Loucy (cell line): ENCODE data around the gene PRDM5.

Experiments
- H2AFZ ChIP-seq: fragments of 200-600 bp; sonication (generic); 2 replicates; pipeline ENCODE4 v1.6.0; 2016; ENCODE audit warnings: antibody characterized with exemption, mild to moderate bottlenecking, low read length, moderate library complexity
- H3F3A ChIP-seq: fragments of 200-600 bp; 2 replicates; pipeline ENCODE4 v1.6.0; 2016; ENCODE audit warnings: antibody characterized with exemption, low read depth, mild to moderate bottlenecking
- H3K27me3 ChIP-seq: fragments of 200-600 bp; sonication (generic); 2 replicates; pipeline ENCODE4 v1.6.1; 2014; ENCODE audit warnings: low read length, mild to moderate bottlenecking; ENCODE audit not compliant: insufficient read depth, poor library complexity, severe bottlenecking
- H3K36me3 ChIP-seq: fragments of 200-600 bp; sonication (generic); 2 replicates; pipeline ENCODE4 v1.6.1; 2016; ENCODE audit warnings: low read length; ENCODE audit not compliant: insufficient read depth
- H3K4me1 ChIP-seq: fragments of 200-600 bp; sonication (generic); 2 replicates; pipeline ENCODE4 v1.5.1; 2014; ENCODE audit warnings: low read length, mild to moderate bottlenecking; ENCODE audit not compliant: insufficient read depth, poor library complexity, severe bottlenecking
- H3K4me2 ChIP-seq: fragments of 200-600 bp; sonication (generic); 2 replicates; pipeline ENCODE4 v1.6.0; 2014; ENCODE audit warnings: antibody characterized with exemption, low read length, low read depth, mild to moderate bottlenecking; ENCODE audit not compliant: poor library complexity, severe bottlenecking
- H3K4me3 ChIP-seq: fragments of 200-600 bp; sonication (generic); 2 replicates; pipeline ENCODE4 v1.5.1; 2014; ENCODE audit warnings: low read length, mild to moderate bottlenecking, mixed read lengths; ENCODE audit not compliant: poor library complexity, severe bottlenecking
- H3K79me2 ChIP-seq: fragments of 200-600 bp; sonication (generic); 2 replicates; pipeline ENCODE4 v1.6.1; 2014; ENCODE audit warnings: low read length; ENCODE audit not compliant: insufficient read depth
- H3K9ac ChIP-seq: fragments of 200-600 bp; sonication (generic); 2 replicates; pipeline ENCODE4 v1.6.0; 2014; ENCODE audit warnings: mild to moderate bottlenecking, low read depth, low read length, moderate library complexity; ENCODE audit not compliant: poor library complexity, severe bottlenecking
- H3K9me2 ChIP-seq: fragments of 200-600 bp; sonication (generic); replicated peaks from 2 replicates; pipeline ENCODE4 v1.6.1; 2016; ENCODE audit warnings: low read depth, low read length, mixed read lengths
- H3K9me3 ChIP-seq: fragments of 200-600 bp; sonication (generic); 2 replicates; pipeline ENCODE4 v1.6.1; 2014; ENCODE audit warnings: mild to moderate bottlenecking, antibody characterized with exemption, low read length, low read depth; ENCODE audit not compliant: insufficient read depth
- H4K20me1 ChIP-seq: fragments of 200-600 bp; sonication (generic); 2 replicates; pipeline ENCODE4 v1.6.0; 2014; ENCODE audit warnings: antibody characterized with exemption, low read length, mild to moderate bottlenecking; ENCODE audit not compliant: insufficient read depth, poor library complexity, severe bottlenecking
- EZH2phosphoT487 ChIP-seq: fragments of 200-600 bp; IDR thresholded peaks from 2 replicates; pipeline ENCODE4 v1.6.1; 2018; ENCODE audit warnings: antibody characterized with exemption, mild to moderate bottlenecking, moderate library complexity, borderline replicate concordance
- TF ChIP-seq, protein P1 (sequence below): fragments of 200-600 bp; sonication (generic); conservative IDR thresholded peaks from 2 replicates; pipeline ENCODE4 v1.5.1; 2014; ENCODE audit warnings: mild to moderate bottlenecking, antibody characterized with exemption, low read length

PRDM5 gene

DNA sequence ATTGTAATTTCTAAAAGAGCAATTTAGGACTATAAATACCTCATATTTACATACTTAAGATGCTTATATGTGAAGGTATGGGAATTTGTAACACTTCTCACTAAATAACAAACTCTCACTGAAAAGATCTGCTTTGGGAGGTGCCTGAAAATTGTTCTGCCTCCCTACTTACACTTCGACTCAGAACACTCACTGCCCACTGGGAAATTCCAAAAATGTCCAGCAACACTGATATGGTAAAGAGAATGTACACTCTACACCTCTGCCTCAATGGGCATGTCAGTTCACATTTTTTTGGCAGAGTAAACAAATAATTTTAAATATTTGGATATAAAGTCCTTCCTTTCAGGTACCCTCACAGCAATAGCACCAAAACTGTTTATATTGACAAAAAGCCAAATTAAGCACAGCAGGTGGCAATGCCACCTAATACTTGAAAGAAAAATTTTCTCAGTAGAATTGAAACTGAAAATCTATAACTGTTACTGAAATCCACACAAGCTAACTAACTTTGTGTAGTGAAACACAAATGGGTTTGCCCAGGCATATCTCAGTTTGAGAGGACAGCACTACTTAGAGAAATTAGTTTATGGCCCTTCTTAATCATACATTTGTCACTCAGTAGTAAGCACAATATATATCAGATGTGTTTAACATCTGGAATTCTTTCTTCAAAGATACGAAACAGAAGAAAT, 67.1 kb downstream of the PRDM5 start:
- H3K4me3 ChIP-seq = no peak overlapping the region
- H3K9me2 ChIP-seq = no peaks in the 10 kb centered on the region
- H3K9me3 ChIP-seq = no peaks in the 10 kb centered on the region
- no peaks in the 10 kb centered on the region for H3K79me2 ChIP-seq
- no peaks in the 10 kb centered on the region for H3K27me3 ChIP-seq
- no peaks in the 10 kb centered on the region for H3K36me3 ChIP-seq
- TF ChIP-seq EZH2phosphoT487 = no peak
- TF ChIP-seq, protein P1, sequence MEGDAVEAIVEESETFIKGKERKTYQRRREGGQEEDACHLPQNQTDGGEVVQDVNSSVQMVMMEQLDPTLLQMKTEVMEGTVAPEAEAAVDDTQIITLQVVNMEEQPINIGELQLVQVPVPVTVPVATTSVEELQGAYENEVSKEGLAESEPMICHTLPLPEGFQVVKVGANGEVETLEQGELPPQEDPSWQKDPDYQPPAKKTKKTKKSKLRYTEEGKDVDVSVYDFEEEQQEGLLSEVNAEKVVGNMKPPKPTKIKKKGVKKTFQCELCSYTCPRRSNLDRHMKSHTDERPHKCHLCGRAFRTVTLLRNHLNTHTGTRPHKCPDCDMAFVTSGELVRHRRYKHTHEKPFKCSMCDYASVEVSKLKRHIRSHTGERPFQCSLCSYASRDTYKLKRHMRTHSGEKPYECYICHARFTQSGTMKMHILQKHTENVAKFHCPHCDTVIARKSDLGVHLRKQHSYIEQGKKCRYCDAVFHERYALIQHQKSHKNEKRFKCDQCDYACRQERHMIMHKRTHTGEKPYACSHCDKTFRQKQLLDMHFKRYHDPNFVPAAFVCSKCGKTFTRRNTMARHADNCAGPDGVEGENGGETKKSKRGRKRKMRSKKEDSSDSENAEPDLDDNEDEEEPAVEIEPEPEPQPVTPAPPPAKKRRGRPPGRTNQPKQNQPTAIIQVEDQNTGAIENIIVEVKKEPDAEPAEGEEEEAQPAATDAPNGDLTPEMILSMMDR = no peak
- H3K9ac ChIP-seq = no peak overlapping the region
- H3K4me1 ChIP-seq = no peaks in the 10 kb centered on the region
- H2AFZ ChIP-seq = no peak overlapping the region
- no peak overlapping the region for H3K4me2 ChIP-seq
- H4K20me1 ChIP-seq = no peaks in the 10 kb centered on the region
- no peaks in the 10 kb centered on the region for H3F3A ChIP-seq

DNA sequence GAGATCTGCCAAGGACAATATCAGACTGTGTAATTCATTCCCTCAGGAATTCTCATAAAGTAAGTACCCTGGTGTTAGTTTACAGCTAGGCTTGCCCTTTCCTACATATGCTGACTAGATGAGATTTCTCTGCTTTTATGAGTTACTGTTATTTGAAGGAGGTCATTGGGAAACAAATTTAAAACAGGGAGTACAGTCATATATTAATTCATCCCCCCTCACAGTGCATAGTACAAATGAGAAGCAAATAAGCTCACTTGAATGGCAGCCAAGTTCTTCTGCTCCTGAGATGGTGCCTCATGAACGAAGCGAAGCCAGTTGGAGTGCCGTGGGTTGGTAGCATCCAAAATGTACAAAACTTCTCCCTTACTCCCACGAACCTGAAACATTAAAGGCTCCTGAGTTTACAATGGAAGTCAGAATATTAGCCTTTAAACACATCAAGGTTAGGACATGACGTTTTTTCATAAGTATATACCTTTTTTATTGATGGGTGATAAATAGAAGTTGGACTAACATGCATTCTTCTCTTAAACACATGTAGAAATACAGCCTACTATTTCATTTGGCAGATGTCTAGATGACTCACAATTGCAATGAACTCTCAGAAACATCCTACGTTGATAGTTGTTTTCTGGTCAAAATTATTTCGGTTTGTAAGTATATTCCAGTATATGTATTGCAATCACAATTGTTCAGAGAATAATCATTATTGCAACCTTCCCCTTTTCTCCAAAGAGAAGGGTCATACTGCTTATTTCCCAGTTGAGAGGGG, 69.2 kb downstream of the PRDM5 start:
- TF ChIP-seq, protein P1 = no peak
- no peak for TF ChIP-seq EZH2phosphoT487

DNA sequence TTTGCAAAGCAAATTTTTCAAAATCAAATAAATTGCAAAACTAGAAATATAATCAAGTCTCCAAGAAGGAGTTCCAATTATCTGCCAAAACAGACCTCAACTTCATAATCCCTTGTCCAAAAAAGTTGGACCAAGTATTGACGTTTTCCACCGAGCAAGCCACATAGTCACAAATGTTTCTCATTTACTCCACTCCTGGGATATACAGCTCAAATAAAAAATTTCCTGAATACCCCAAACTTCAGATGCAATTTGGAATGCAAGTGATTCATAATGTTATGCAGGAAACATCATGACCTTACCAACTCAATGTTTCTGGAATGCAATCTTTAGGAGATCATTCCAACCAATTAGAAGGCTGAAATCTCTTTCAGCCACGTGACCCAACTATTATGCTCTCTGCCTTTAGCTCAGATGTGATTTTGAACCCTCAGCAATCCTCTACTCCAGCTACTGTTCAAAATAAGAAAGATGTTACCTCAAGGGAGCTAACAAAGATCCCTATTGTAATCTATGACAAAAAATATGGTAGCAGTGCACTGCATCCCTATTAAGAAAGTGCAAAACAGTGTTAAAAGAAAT, 72.4 kb downstream of the PRDM5 start:
- no peaks in the 10 kb centered on the region for H4K20me1 ChIP-seq
- no peak overlapping the region for H2AFZ ChIP-seq
- H3K27me3 ChIP-seq = no peaks in the 10 kb centered on the region
- H3K4me1 ChIP-seq = no peaks in the 10 kb centered on the region
- H3K9me3 ChIP-seq = no peaks in the 10 kb centered on the region
- H3K9ac ChIP-seq = no peak overlapping the region
- no peaks in the 10 kb centered on the region for H3K36me3 ChIP-seq
- H3K4me3 ChIP-seq = no peak overlapping the region
- no peaks in the 10 kb centered on the region for H3K9me2 ChIP-seq
- H3K79me2 ChIP-seq = no peaks in the 10 kb centered on the region
- no peak for TF ChIP-seq EZH2phosphoT487
- TF ChIP-seq, protein P1 = no peak
- H3F3A ChIP-seq = no peaks in the 10 kb centered on the region
- H3K4me2 ChIP-seq = no peak overlapping the region

More for the DNA sequence above, 69.2 kb downstream of the PRDM5 start:
- Histone ChIP-seq H3K36me3 (no peaks in the 10 kb centered on the region), H2AFZ (no peak overlapping the region), H3K9ac (no peak overlapping the region), H3K79me2 (no peaks in the 10 kb centered on the region), H3K9me3 (no peaks in the 10 kb centered on the region), H3K9me2 (no peaks in the 10 kb centered on the region), H3K4me3 (no peak overlapping the region), H3K4me2 (no peak overlapping the region), H3K4me1 (no peaks in the 10 kb centered on the region), H4K20me1 (no peaks in the 10 kb centered on the region), H3F3A (no peaks in the 10 kb centered on the region), H3K27me3 (no peaks in the 10 kb centered on the region)
